Thymus (tissue), 11 donors: ENCODE results near the gene POC1B. TPM values are rescaled to one million over a fixed set of nuclear protein-coding genes. Genes with fewer than 3 reads are reported as not detected.
A peak's percentile ranks its signal among the peaks of the same experiment; 100 is the strongest.

ENCODE experiments used
- DNase-seq, 9 donors: peaks; one replicate each; pipeline ENCODE4 v3.0.0-alpha.2; 2013; ENCODE audit warnings: low spot score in 9 of 9, low read depth in 6 of 9, missing footprints in 1 of 9
- H3K27ac ChIP-seq, 2 donors: one replicate each; pipeline ENCODE4 v1.5.1; 2013; ENCODE audit warnings: control low read depth in 1 of 2, low read depth in 1 of 2, low read length in 1 of 2, mild to moderate bottlenecking in 1 of 2, moderate library complexity in 1 of 2
- H3K27me3 ChIP-seq, 2 donors: one replicate each; pipeline ENCODE4 v1.5.1; 2013; ENCODE audit warnings: low read length in 1 of 2; ENCODE audit not compliant: control insufficient read depth in 2 of 2, insufficient read depth in 1 of 2
- H3K36me3 ChIP-seq, 2 donors: one replicate each; pipeline ENCODE4 v1.5.1; 2013; ENCODE audit warnings: low read length in 1 of 2, mild to moderate bottlenecking in 1 of 2, moderate library complexity in 1 of 2; ENCODE audit not compliant: control insufficient read depth in 2 of 2, insufficient read depth in 2 of 2
- H3K4me1 ChIP-seq, 2 donors: one replicate each; pipeline ENCODE4 v1.5.1; 2013; ENCODE audit warnings: low read length in 2 of 2; ENCODE audit not compliant: control insufficient read depth in 2 of 2, insufficient read depth in 2 of 2
- H3K4me3 ChIP-seq, 2 donors: one replicate each; pipeline ENCODE4 v1.5.1; 2013; ENCODE audit warnings: low read length in 2 of 2, control low read depth in 1 of 2, mild to moderate bottlenecking in 1 of 2
- H3K9me3 ChIP-seq, 2 donors: one replicate each; pipeline ENCODE4 v1.5.1; 2013; ENCODE audit warnings: low read length in 1 of 2, mild to moderate bottlenecking in 1 of 2; ENCODE audit not compliant: control insufficient read depth in 2 of 2, insufficient read depth in 1 of 2
- WGBS: extraction: QIAGEN DNeasy Blood & Tissue Kit; methylation state at CpG from one replicate; pipeline ENCODE4 v1.1.7; 2013; 5-methylcytosine and 5-hydroxymethylcytosine counted together
- polyA plus RNA-seq: library from polyadenylated mRNA; stranded (reverse); fragments of 200-250 nt; gene quantifications from one replicate; pipeline ENCODE4 v1.2.3, GENCODE V29; 2013
- total RNA-seq: library from RNA; stranded (reverse); fragments of 120-200 nt; gene quantifications from one replicate; pipeline ENCODE4 v1.2.4, GENCODE V29; 2013
- donor health status: healthy.

POC1B gene
- total and polyA plus RNA-seq, 2 donors: 12.2 to 17.1 TPM

DNA sequence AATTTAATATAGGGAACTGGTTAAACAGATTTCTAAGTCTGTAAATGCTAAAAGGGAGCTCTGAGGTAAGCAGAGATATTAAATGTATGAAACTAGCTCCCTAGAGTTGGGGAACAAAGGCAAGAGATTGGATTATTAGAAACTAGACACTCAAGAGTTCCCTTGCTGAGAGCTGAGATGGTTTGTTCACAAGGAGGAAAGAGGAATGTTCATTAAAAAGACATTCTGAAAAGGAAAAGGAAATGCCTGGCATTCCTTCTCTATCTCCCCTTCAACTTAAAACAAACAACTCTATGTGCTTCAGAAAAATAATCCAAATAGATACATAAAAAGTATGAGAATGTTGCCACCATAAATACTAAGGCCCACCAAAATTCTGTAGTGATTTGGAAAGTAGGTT is 74.9 kb downstream of the POC1B start:
- Histone ChIP-seq H3K27ac (no peak overlapping the region), H3K36me3 (no peaks in the 10 kb centered on the region), H3K27me3 (no peaks in the 10 kb centered on the region), H3K4me3 (no peak overlapping the region), H3K9me3 (no peaks in the 10 kb centered on the region), H3K4me1 (no peaks in the 10 kb centered on the region)
- DNase-seq: no peak

DNA sequence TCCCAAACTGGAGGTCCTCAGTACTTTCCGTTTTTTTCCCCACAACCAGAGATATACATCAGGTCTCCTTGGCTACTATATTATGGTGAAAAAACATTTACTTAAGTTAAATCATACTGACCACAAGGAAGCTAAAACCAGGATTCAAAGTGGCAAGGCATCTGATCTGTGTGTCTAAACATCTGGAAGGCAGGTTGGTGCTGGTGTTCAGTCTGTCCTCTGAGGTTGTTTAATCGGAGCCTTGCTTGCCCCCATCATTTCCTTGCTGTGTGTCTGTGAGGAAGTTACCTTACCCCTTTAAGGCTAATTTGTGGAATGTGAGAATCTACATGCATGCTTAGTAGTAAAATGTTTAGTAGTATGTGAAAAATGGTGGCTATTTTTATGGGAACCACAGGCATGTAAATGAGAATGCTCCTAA is 76.9 kb downstream of the POC1B start:
- 90% methylated on average over 2 of the region's 2 CpGs for WGBS
- H3K4me3 ChIP-seq: no peak overlapping the region
- no peaks in the 10 kb centered on the region for H3K27me3 ChIP-seq

DNA sequence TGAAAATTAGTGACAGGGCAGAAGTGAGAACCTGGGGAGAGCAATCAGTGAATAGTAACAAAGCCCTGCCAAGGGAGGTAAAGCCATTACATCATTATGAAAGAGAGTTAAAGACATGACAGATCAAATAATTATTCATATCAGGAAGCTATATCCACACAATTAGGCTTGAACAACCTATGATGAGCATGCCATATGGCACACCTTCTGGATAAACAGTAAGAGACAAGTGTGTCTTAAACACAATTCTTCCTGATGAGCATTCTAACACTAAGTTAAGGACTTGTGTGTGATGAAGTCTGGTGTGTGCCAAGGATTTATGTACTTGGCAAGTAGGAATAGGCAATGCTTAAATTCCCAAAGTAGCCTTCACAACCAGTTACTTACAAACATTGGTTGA is 77.3 kb downstream of the POC1B start:
- H3K4me3 ChIP-seq: no peak overlapping the region
- no peaks in the 10 kb centered on the region for H3K36me3 ChIP-seq
- H3K4me1 ChIP-seq: no peaks in the 10 kb centered on the region
- no peak overlapping the region for H3K27ac ChIP-seq
- no peaks in the 10 kb centered on the region for H3K9me3 ChIP-seq
- H3K27me3 ChIP-seq: no peaks in the 10 kb centered on the region
- DNase-seq: no peak

More for the DNA sequence above, 76.9 kb downstream of the POC1B start:
- DNase-seq: no peak
- Histone ChIP-seq H3K9me3 (no peaks in the 10 kb centered on the region), H3K36me3 (no peaks in the 10 kb centered on the region), H3K27ac (no peak overlapping the region), H3K4me1 (no peaks in the 10 kb centered on the region)

DNA sequence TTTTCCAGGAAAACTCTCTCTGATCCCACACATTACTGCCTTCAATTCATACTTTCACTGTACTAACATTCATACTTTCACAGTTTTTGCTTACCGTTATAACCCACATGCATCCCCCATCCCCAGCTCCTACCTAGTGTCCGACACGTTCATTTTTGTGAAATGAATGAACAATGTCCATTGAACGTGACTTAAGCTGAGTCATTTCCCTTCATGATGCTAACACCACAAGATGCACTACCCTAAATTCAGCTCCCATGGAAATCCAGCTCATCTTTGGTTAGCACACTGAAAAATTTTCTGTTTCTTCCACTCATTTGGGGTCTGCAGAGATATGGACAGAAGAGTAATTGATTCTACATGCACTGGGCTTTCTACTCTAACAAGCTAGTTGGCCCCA is 85.9 kb downstream of the POC1B start:
- Histone ChIP-seq H3K36me3 (no peaks in the 10 kb centered on the region), H3K27me3 (no peaks in the 10 kb centered on the region), H3K4me1 (no peaks in the 10 kb centered on the region), H3K27ac (no peak overlapping the region), H3K4me3 (no peak overlapping the region), H3K9me3 (peaks cover 0 to 4% of the 10 kb centered on the region in 2 donors)
- 93% methylated on average over 4 of the region's 4 CpGs for WGBS
- DNase-seq: no peak

DNA sequence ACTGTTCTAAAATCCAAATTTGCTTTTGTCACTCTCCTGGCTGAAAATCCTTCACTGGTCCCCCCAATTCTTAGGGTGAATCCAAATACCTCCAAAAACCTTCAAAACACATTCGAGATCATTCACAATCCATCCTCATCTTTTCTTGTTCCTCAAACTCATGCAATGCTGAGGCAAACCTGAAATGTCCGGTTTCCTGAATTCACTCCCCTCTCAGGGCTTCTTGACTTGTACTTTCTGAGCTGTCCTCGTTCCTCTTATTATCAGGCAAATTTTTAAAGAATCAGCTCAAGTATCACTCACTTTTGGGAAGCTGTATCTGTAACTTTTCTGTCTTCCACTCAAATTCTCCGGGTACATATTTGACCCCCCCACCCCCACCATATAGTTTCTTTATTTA is 88.6 kb downstream of the POC1B start:
- Histone ChIP-seq H3K4me3 (no peak overlapping the region), H3K36me3 (no peaks in the 10 kb centered on the region), H3K27me3 (no peaks in the 10 kb centered on the region), H3K27ac (no peak overlapping the region), H3K9me3 (peaks cover 0 to 4% of the 10 kb centered on the region in 2 donors), H3K4me1 (no peaks in the 10 kb centered on the region)
- WGBS: 86% methylated on average over 4 of the region's 4 CpGs
- no peak for DNase-seq

DNA sequence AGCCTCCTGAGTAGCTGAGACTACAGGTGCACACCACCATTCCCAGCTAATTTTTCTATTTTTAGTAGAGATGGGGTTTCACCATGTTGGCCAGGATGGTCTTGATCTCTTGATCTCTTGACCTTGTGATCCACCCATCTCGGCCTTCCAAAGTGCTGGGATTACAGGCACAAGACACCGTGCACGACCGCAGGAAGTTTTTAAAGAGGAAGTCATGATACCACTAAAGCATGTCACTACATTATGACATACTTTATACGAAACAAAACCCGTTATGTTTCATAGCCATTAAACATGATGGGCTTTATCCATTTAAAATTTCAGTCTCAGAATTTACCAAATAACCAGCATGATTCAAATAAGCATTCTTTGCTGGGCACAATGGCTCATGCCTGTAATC is 89.8 kb downstream of the POC1B start:
- H3K9me3 ChIP-seq: peaks cover 0 to 4% of the 10 kb centered on the region in 2 donors
- WGBS: 96% methylated on average over 6 of the region's 6 CpGs
- H3K4me3 ChIP-seq: no peak overlapping the region
- H3K27me3 ChIP-seq: no peaks in the 10 kb centered on the region
- no peaks in the 10 kb centered on the region for H3K36me3 ChIP-seq
- DNase-seq: no peak
- H3K27ac ChIP-seq: no peak overlapping the region
- no peaks in the 10 kb centered on the region for H3K4me1 ChIP-seq

DNA sequence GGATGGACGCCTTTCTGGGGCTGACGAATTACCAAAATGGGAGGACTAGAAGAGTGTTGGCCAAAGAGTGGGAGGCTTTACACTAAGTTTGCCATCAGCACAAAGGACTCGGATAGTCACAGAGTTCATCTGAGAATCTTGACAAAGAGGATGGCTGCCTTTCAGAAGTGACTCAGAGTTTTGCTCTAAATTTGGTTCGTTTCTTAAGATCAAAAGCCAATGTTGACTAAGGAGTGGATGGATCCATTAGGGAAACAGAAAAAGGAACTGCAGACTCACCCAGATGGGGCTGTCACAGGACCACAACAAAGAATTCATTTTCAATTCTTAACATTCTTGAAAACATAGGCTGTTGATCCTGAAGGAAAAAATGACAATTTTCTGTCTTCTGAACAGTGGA is 92.2 kb downstream of the POC1B start:
- H3K9me3 ChIP-seq: no peaks in the 10 kb centered on the region
- 88% methylated on average over 4 of the region's 4 CpGs for WGBS
- no peak overlapping the region for H3K27ac ChIP-seq
- no peaks in the 10 kb centered on the region for H3K4me1 ChIP-seq
- DNase-seq: no peak
- H3K4me3 ChIP-seq: no peak overlapping the region
- no peaks in the 10 kb centered on the region for H3K36me3 ChIP-seq
- no peaks in the 10 kb centered on the region for H3K27me3 ChIP-seq

DNA sequence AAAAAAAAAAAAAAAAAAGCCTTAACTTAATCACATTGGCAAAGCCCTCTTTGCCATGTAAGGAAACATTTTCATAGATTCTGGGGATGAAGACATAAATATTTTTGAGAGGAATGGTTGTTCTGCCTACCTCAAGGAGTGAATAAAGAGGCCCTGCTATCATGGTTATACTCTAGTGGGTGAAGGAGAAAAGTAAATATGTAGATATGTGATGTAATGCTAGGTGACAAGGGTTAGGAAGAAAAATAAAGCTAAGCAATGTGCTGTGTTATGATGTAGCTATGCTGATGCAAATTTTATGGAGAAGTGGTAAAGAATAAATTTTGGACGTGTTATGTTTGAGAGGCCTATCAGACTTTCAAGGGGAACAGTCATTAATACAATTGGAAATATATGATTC is 93.5 kb downstream of the POC1B start:
- DNase-seq: no peak
- Histone ChIP-seq H3K27ac (no peak overlapping the region), H3K4me3 (no peak overlapping the region), H3K27me3 (no peaks in the 10 kb centered on the region), H3K4me1 (no peaks in the 10 kb centered on the region), H3K36me3 (no peaks in the 10 kb centered on the region), H3K9me3 (no peaks in the 10 kb centered on the region)
- 100% methylated on average over 1 of the region's 1 CpG for WGBS

DNA sequence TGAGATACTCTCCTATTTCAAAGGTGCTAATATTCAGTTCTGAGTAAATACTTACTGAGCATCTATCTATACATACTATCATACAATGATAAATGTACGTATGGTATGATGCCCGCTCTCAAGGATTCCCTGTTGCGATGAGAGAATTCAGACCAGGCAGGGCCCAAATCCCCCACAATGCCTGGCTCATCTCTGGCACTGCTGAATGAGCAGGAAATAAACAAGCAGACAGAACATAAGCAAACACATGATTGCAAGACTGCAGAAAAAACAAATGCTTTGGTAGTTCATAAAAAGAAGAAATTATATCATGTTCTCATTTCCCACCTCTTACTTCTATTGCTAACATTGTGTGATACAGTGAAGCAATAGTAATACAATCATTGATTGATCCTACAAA is 96.3 kb downstream of the POC1B start:
- no peaks in the 10 kb centered on the region for H3K9me3 ChIP-seq
- H3K27ac ChIP-seq: no peak overlapping the region
- no peak for DNase-seq
- no peaks in the 10 kb centered on the region for H3K4me1 ChIP-seq
- H3K36me3 ChIP-seq: no peaks in the 10 kb centered on the region
- no peaks in the 10 kb centered on the region for H3K27me3 ChIP-seq
- no peak overlapping the region for H3K4me3 ChIP-seq
- WGBS: 98% methylated on average over 3 of the region's 3 CpGs

DNA sequence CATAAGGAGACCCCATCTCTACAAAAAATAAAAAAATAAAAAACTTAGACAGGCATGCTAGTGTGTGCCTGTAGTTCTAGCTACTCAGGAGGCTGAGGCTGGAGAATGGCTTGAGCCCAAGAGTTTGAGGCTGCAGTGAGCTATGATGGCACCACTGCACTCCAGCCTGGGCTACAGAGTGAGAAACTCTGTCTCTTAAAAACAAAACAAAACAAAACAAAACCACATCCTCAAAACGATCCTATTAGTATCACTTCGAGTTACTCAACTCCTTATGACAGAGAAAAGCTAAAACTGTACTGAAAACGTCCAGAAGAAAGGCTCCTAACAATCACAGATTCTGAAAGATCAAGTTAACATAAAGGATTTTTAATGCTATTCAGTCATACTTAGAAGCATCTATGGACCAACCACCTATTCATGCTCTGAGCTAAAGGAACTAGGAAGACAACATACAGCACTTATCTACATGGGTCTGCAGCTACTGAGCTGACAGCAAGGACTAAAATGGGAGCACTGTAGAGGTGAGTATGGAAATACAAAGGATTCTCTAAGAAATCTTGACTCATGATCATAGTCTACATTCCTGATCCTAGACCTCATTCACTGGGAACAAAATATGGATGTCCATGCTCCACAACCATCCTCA is 98.2 kb downstream of the POC1B start:
- H3K36me3 ChIP-seq: no peaks in the 10 kb centered on the region
- 64% methylated on average over 3 of the region's 3 CpGs for WGBS
- H3K4me1 ChIP-seq: no peaks in the 10 kb centered on the region
- H3K27me3 ChIP-seq: no peaks in the 10 kb centered on the region
- H3K9me3 ChIP-seq: no peaks in the 10 kb centered on the region
- DNase-seq: peak in 1 of 9 donors; percentile 26
- no peak overlapping the region for H3K4me3 ChIP-seq
- H3K27ac ChIP-seq: no peak overlapping the region
